Ascending aorta (tissue), 2 donors: ENCODE data around the gene RELT. TPM values are rescaled to one million over a fixed set of nuclear protein-coding genes. Genes with fewer than 3 reads are reported as not detected.

Experiments used
- DNase-seq, 2 donors: peaks; one replicate each; pipeline ENCODE4 v3.0.0-alpha.2; 2019; ENCODE audit warnings: low spot score in 2 of 2
- H3K27ac ChIP-seq, 2 donors: fragments of 200-600 bp; sonication (generic); one replicate each; pipeline ENCODE4 v1.5.1; 2016 to 2017; ENCODE audit warnings: mild to moderate bottlenecking in 1 of 2
- H3K27me3 ChIP-seq: fragments of 200-600 bp; sonication (generic); one replicate; pipeline ENCODE4 v1.5.1; 2017
- H3K36me3 ChIP-seq, 2 donors: fragments of 200-600 bp; sonication (generic); one replicate each; pipeline ENCODE4 v1.5.1; 2016
- H3K4me1 ChIP-seq, 2 donors: fragments of 200-600 bp; sonication (generic); one replicate each; pipeline ENCODE4 v1.5.1; 2016 to 2017; ENCODE audit warnings: mild to moderate bottlenecking in 1 of 2
- H3K4me3 ChIP-seq, 2 donors: fragments of 200-600 bp; sonication (generic); one replicate each; pipeline ENCODE4 v1.5.1; 2016 to 2017; ENCODE audit warnings: mild to moderate bottlenecking in 1 of 2
- H3K9me3 ChIP-seq, 2 donors: fragments of 200-600 bp; sonication (generic); one replicate each; pipeline ENCODE4 v1.5.1; 2016
- intact Hi-C: fragments of 100-400 bp; cut with DNase I; formaldehyde crosslinking; loops from one replicate; pipeline ENCODE4 v1.15.1; 2023
- total RNA-seq: library from RNA; depleted of rRNA; stranded (reverse); fragments of >200 nt; gene quantifications from one replicate; pipeline ENCODE4 v1.1.0, GENCODE V29; 2016
- TF ChIP-seq, protein P1 (sequence below), 3 experiments: fragments of 200-600 bp in 2 of 3; fragments of 450-650 bp in 1 of 3; sonication (generic) in 2 of 3; IDR thresholded peaks; one replicate each; pipeline ENCODE4 v1.5.1; 2016 to 2019; ENCODE audit warnings: antibody characterized with exemption in 3 of 3, mild to moderate bottlenecking in 1 of 3, moderate library complexity in 1 of 3

The RELT gene
- total RNA-seq, 1 donor from 2014 or later = 25.7 TPM

DNA sequence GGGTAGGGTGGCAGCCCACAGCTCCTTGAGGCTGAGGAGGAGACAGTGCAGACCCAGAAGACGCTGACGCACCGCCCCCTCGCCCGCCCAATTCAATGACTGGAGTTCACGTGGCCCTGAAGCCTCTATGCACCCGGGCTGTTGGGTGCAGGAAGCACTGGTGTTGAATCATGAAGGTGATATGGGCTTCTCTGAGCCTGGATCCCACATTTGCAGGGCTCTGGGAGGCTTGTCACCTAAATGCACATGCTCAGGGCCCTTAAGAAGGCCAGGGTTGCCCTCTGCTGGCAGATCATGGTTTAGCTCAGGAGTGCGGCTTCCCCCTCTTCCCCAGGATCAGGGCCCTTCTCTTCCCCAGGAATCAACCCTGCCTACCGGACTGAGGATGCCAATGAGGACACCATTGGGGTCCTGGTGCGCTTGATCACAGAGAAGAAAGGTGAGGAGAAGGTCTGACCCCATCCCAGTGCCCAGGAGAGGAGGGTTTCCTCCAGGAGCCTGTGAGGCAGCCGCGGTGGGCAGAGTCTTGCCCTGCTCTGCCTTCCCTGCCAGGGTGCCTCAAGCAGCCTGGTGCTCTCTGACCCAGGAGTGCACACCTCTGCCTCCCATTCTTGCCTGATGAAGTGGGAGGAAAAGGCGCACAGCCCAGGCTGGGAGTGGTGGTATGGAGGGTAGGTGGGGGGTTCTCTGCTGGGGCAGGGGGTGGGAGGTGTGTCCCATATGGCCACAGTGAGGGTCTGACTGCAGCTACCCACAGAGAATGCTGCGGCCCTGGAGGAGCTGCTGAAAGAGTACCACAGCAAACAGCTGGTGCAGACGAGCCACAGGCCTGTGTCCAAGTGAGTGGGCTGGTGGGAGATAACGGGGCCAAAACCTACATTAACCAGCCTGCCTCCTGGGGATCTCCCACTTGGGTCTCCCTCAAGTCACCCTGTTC lies 17.5 kb downstream of the RELT start:
- no peak overlapping the region for H3K4me3 ChIP-seq
- no peaks in the 10 kb centered on the region for H3K4me1 ChIP-seq
- TF ChIP-seq, protein P1, sequence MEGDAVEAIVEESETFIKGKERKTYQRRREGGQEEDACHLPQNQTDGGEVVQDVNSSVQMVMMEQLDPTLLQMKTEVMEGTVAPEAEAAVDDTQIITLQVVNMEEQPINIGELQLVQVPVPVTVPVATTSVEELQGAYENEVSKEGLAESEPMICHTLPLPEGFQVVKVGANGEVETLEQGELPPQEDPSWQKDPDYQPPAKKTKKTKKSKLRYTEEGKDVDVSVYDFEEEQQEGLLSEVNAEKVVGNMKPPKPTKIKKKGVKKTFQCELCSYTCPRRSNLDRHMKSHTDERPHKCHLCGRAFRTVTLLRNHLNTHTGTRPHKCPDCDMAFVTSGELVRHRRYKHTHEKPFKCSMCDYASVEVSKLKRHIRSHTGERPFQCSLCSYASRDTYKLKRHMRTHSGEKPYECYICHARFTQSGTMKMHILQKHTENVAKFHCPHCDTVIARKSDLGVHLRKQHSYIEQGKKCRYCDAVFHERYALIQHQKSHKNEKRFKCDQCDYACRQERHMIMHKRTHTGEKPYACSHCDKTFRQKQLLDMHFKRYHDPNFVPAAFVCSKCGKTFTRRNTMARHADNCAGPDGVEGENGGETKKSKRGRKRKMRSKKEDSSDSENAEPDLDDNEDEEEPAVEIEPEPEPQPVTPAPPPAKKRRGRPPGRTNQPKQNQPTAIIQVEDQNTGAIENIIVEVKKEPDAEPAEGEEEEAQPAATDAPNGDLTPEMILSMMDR (IDR thresholded peaks at IDR 0.05) = peak; percentile 76 to 83 (median 78)
- no peaks in the 10 kb centered on the region for H3K27me3 ChIP-seq
- H3K36me3 ChIP-seq = no peaks in the 10 kb centered on the region
- H3K9me3 ChIP-seq = no peaks in the 10 kb centered on the region
- intact Hi-C loops = loop anchor here (1.0 to 2.0 kb wide), 3 partner anchors 17 to 98 kb away; partner anchors contain the start of gene RELT
- no peak overlapping the region for H3K27ac ChIP-seq
- peak in 1 of 2 donors; percentile 88 for DNase-seq

GRCh38 chr11:73394416-73395296 lies 18.5 kb downstream of the RELT start:
- Histone ChIP-seq H3K27ac (no peak overlapping the region), H3K4me1 (peaks cover 0 to 4% of the 10 kb centered on the region in 2 donors), H3K9me3 (no peaks in the 10 kb centered on the region), H3K36me3 (no peaks in the 10 kb centered on the region), H3K4me3 (no peak overlapping the region), H3K27me3 (no peaks in the 10 kb centered on the region)
- DNase-seq = no peak
- intact Hi-C loops = no loop called here
- TF ChIP-seq, protein P1 (IDR thresholded peaks at IDR 0.05) = no peak

GRCh38 chr11:73395297-73396208 lies 19.4 kb downstream of the RELT start:
- H3K27ac ChIP-seq = no peak overlapping the region
- H3K4me3 ChIP-seq = no peak overlapping the region
- H3K4me1 ChIP-seq = peaks cover 0 to 4% of the 10 kb centered on the region in 2 donors
- H3K9me3 ChIP-seq = no peaks in the 10 kb centered on the region
- TF ChIP-seq, protein P1 (IDR thresholded peaks at IDR 0.05) = no peak
- no peaks in the 10 kb centered on the region for H3K36me3 ChIP-seq
- DNase-seq = no peak
- no peaks in the 10 kb centered on the region for H3K27me3 ChIP-seq
- intact Hi-C loops = no loop called here

DNA sequence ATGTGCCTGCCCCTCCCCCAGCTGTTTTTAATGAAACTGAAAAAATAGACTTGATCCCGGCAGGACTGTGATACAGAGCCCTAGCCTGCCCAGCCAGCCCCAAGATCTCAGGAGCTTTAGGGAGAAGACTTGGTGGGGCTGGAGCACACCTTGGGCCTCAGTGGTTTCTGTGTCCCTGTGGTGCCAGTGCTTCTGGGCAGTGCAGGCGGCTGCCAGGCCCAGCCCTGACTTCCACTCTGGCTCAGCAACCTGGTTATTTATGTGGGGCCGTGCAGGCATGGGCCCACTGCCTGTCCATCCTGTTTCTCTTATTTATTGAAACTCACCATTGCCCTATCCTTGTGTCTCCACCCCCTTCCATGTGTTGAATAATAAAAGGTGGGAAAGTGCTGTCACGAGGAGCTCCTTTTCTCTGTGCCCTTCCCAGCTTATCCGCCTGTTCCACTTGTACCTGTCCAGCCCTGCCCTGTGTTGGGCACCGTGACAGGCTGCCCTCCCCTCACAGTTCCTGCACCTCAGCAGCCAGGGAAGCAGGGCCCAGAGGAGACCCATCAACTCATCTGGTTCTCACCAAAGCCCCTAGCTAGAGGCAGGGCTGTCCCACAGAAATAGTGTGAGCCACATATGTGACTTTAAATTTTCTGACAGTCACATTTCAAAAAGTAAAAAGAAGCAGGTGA lies 20.2 kb downstream of the RELT start:
- Histone ChIP-seq H3K36me3 (no peaks in the 10 kb centered on the region), H3K9me3 (no peaks in the 10 kb centered on the region), H3K4me3 (no peak overlapping the region), H3K27me3 (no peaks in the 10 kb centered on the region), H3K27ac (no peak overlapping the region), H3K4me1 (peaks cover 0 to 4% of the 10 kb centered on the region in 2 donors)
- TF ChIP-seq, protein P1 (IDR thresholded peaks at IDR 0.05) = no peak
- DNase-seq = no peak
- intact Hi-C loops = no loop called here
